CD14-positive monocyte (primary cell): ENCODE results near the gene GIMAP8. TPM values are rescaled to one million over a fixed set of nuclear protein-coding genes. Genes with fewer than 3 reads are reported as not detected.

Experiments
- DNase-seq, 3 donors: peaks; one replicate each; pipeline ENCODE4 v3.0.0-alpha.2; 2011 to 2022
- H2AFZ ChIP-seq: 2 replicates; pipeline ENCODE4 v1.6.0; 2012; ENCODE audit warnings: mild to moderate bottlenecking, low read depth, low read length, inconsistent platforms; ENCODE audit not compliant: insufficient read depth, poor library complexity, severe bottlenecking
- H3K27ac ChIP-seq, 2 donors: 1 replicate in 1 of 2; 2 replicates in 1 of 2; pipeline ENCODE4 v1.5.1; 2012 to 2013; ENCODE audit warnings: low read length in 2 of 2, control low read depth in 1 of 2, inconsistent platforms in 1 of 2, low read depth in 1 of 2, mild to moderate bottlenecking in 1 of 2
- H3K27me3 ChIP-seq, 2 donors: one replicate each; pipeline versions ENCODE4 v1.6.0 to v1.6.1; 2011 to 2013; ENCODE audit warnings: low read length in 2 of 2; ENCODE audit not compliant: control insufficient read depth in 2 of 2, insufficient read depth in 2 of 2
- H3K36me3 ChIP-seq, 2 donors: replicated peaks in 1 of 2; 1 replicate in 1 of 2; 2 replicates in 1 of 2; pipeline versions ENCODE4 v1.5.1 to v1.6.1; 2012 to 2013; ENCODE audit warnings: low read length in 2 of 2, control low read depth in 1 of 2, inconsistent platforms in 1 of 2, mild to moderate bottlenecking in 1 of 2; ENCODE audit not compliant: insufficient read depth in 2 of 2, control insufficient read depth in 1 of 2
- H3K4me1 ChIP-seq, 2 donors: 1 replicate in 1 of 2; 2 replicates in 1 of 2; pipeline versions ENCODE4 v1.5.1 to v1.6.1; 2012 to 2013; ENCODE audit warnings: low read length in 2 of 2, control low read depth in 1 of 2, inconsistent platforms in 1 of 2, mild to moderate bottlenecking in 1 of 2, moderate library complexity in 1 of 2; ENCODE audit not compliant: insufficient read depth in 2 of 2, control insufficient read depth in 1 of 2
- H3K4me2 ChIP-seq: replicated peaks from 2 replicates; pipeline ENCODE3; 2012; ENCODE audit warnings: low read length, moderate library complexity, mild to moderate bottlenecking; ENCODE audit not compliant: poor library complexity, severe bottlenecking; ENCODE audit errors: extremely low read depth
- H3K4me3 ChIP-seq, 3 experiments: fragments of 200-600 bp in 1 of 3; sonication (generic) in 1 of 3; replicated peaks in 1 of 3; 1 replicate in 2 of 3; 2 replicates in 1 of 3; pipeline ENCODE4 v1.5.1; 2011 to 2013; ENCODE audit warnings: low read length in 3 of 3, mild to moderate bottlenecking in 3 of 3, control low read depth in 2 of 3, low read depth in 2 of 3, inconsistent platforms in 1 of 3, moderate library complexity in 1 of 3
- H3K79me2 ChIP-seq: 2 replicates; pipeline ENCODE4 v1.6.0; 2012; ENCODE audit warnings: mild to moderate bottlenecking, control low read depth, inconsistent platforms, low read length, moderate library complexity; ENCODE audit not compliant: insufficient read depth
- H3K9ac ChIP-seq: 2 replicates; pipeline ENCODE4 v1.6.0; 2017; ENCODE audit warnings: low read length, mild to moderate bottlenecking; ENCODE audit not compliant: insufficient read depth, poor library complexity, severe bottlenecking
- H3K9me3 ChIP-seq, 2 donors: replicated peaks in 1 of 2; 1 replicate in 1 of 2; 2 replicates in 1 of 2; pipeline versions ENCODE4 v1.5.1 to v1.6.1; 2012 to 2013; ENCODE audit warnings: low read length in 2 of 2, control low read depth in 1 of 2; ENCODE audit not compliant: control insufficient read depth in 1 of 2, insufficient read depth in 1 of 2
- H4K20me1 ChIP-seq: 2 replicates; pipeline ENCODE4 v1.6.0; 2012; ENCODE audit warnings: mild to moderate bottlenecking, low read length, control low read depth, moderate library complexity; ENCODE audit not compliant: insufficient read depth
- H3K27ac Mint-ChIP-seq, 7 donors: one replicate each; pipeline ENCODE4 v1.8.0; 2020; ENCODE audit warnings: mild to moderate bottlenecking in 7 of 7, mixed read lengths in 7 of 7, moderate library complexity in 6 of 7, inconsistent platforms in 2 of 7
- H3K27me3 Mint-ChIP-seq, 3 donors: one replicate each; pipeline ENCODE4 v1.8.0; 2021 to 2022; ENCODE audit warnings: low read depth in 3 of 3, mild to moderate bottlenecking in 3 of 3, mixed read lengths in 3 of 3, moderate library complexity in 3 of 3, inconsistent platforms in 1 of 3
- H3K36me3 Mint-ChIP-seq, 2 donors: one replicate each; pipeline ENCODE4 v1.8.0; 2020; ENCODE audit warnings: mixed read lengths in 2 of 2, inconsistent platforms in 1 of 2, mild to moderate bottlenecking in 1 of 2
- H3K4me1 Mint-ChIP-seq: one replicate; pipeline ENCODE4 v1.8.0; 2020; ENCODE audit warnings: mild to moderate bottlenecking, mixed read lengths
- H3K4me3 Mint-ChIP-seq, 2 donors: one replicate each; pipeline ENCODE4 v1.8.0; 2020; ENCODE audit warnings: mild to moderate bottlenecking in 2 of 2, mixed read lengths in 2 of 2, moderate library complexity in 1 of 2
- H3K9me3 Mint-ChIP-seq, 7 donors: one replicate each; pipeline ENCODE4 v1.8.0; 2020 to 2022; ENCODE audit warnings: mixed read lengths in 7 of 7, mild to moderate bottlenecking in 6 of 7, moderate library complexity in 6 of 7, inconsistent platforms in 2 of 7
- WGBS: methylation state at CpG from one replicate; pipeline ENCODE4 v1.1.5; 2013; ENCODE audit warnings: missing lambda C conversion rate; ENCODE audit not compliant: insufficient coverage; 5-methylcytosine and 5-hydroxymethylcytosine counted together
- intact Hi-C, 2 donors: fragments of 100-400 bp; cut with micrococcal nuclease; formaldehyde crosslinking; loops; one replicate each; pipeline versions ENCODE4 v1.15.0 to v1.15.1; 2023
- polyA plus RNA-seq, 3 donors: library from polyadenylated mRNA; depleted of rRNA in 1 of 3; unstranded in 2 of 3; stranded (reverse) in 1 of 3; fragments of 300-500 nt in 2 of 3; fragments of >200 nt in 1 of 3; fragmentation: Illumina TruSeq in 2 of 3; gene quantifications; 1 replicate in 2 of 3; 2 replicates in 1 of 3; pipeline ENCODE4 v1.2.3, GENCODE V29; 2012 to 2021
- TF ChIP-seq, protein P1 (sequence below): fragments of 200-600 bp; IDR thresholded peaks from one replicate; pipeline ENCODE4 v1.8.0; 2022; ENCODE audit warnings: antibody characterized with exemption, mild to moderate bottlenecking

The GIMAP8 gene
- polyA plus RNA-seq, 3 donors = 12.0 to 26.8 (median 22.5) TPM

GRCh38 chr7:150425670-150426069, 24.8 kb upstream of the GIMAP8 start:
- H3K36me3 Mint-ChIP-seq = no peaks in the 10 kb centered on the region
- Histone ChIP-seq H3K4me3 (no peak overlapping the region), H3K27ac (no peak overlapping the region), H3K27me3 (peaks cover 0 to 10% of the 10 kb centered on the region in 2 donors), H3K4me2 (no peak overlapping the region), H4K20me1 (no peaks in the 10 kb centered on the region), H2AFZ (no peak overlapping the region), H3K9me3 (no peaks in the 10 kb centered on the region), H3K79me2 (no peaks in the 10 kb centered on the region), H3K9ac (no peak overlapping the region), H3K4me1 (peaks cover 12 to 16% of the 10 kb centered on the region in 2 donors), H3K36me3 (no peaks in the 10 kb centered on the region)
- peaks cover 6 to 27% (median 18%) of the 10 kb centered on the region in 3 donors for H3K27me3 Mint-ChIP-seq
- DNase-seq = no peak
- H3K4me1 Mint-ChIP-seq = peaks cover 24% of the 10 kb centered on the region
- TF ChIP-seq, protein P1, sequence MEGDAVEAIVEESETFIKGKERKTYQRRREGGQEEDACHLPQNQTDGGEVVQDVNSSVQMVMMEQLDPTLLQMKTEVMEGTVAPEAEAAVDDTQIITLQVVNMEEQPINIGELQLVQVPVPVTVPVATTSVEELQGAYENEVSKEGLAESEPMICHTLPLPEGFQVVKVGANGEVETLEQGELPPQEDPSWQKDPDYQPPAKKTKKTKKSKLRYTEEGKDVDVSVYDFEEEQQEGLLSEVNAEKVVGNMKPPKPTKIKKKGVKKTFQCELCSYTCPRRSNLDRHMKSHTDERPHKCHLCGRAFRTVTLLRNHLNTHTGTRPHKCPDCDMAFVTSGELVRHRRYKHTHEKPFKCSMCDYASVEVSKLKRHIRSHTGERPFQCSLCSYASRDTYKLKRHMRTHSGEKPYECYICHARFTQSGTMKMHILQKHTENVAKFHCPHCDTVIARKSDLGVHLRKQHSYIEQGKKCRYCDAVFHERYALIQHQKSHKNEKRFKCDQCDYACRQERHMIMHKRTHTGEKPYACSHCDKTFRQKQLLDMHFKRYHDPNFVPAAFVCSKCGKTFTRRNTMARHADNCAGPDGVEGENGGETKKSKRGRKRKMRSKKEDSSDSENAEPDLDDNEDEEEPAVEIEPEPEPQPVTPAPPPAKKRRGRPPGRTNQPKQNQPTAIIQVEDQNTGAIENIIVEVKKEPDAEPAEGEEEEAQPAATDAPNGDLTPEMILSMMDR = no peak
- WGBS = no CpG with 5 or more reads among the region's 4 CpGs
- H3K9me3 Mint-ChIP-seq = peaks cover 0 to 3% (median 0%) of the 10 kb centered on the region in 7 donors
- no peak overlapping the region for H3K27ac Mint-ChIP-seq
- no peak overlapping the region for H3K4me3 Mint-ChIP-seq
- intact Hi-C loops = no loop called here

GRCh38 chr7:150428671-150429451, 21.6 kb upstream of the GIMAP8 start:
- H3K4me1 Mint-ChIP-seq = peaks cover 29% of the 10 kb centered on the region
- H3K27ac Mint-ChIP-seq = peak overlapping the region in 1 of 7 donors; percentile 37
- Histone ChIP-seq H3K9me3 (no peaks in the 10 kb centered on the region), H3K79me2 (no peaks in the 10 kb centered on the region), H3K4me3 (no peak overlapping the region), H3K27ac (no peak overlapping the region), H3K4me1 (peaks cover 22% of the 10 kb centered on the region in 2 donors), H2AFZ (no peak overlapping the region), H3K4me2 (no peak overlapping the region), H3K27me3 (peaks cover 0 to 21% of the 10 kb centered on the region in 2 donors), H4K20me1 (peaks cover 4% of the 10 kb centered on the region), H3K9ac (no peak overlapping the region), H3K36me3 (no peaks in the 10 kb centered on the region)
- DNase-seq = peak; percentile 30 to 75 (median 39)
- TF ChIP-seq, protein P1 = no peak
- WGBS = 37% methylated on average over 10 of the region's 11 CpGs
- H3K9me3 Mint-ChIP-seq = peaks cover 0 to 2% (median 0%) of the 10 kb centered on the region in 7 donors
- peak overlapping the region in 1 of 2 donors; percentile 11 for H3K4me3 Mint-ChIP-seq
- H3K27me3 Mint-ChIP-seq = peaks cover 20 to 41% (median 26%) of the 10 kb centered on the region in 3 donors
- H3K36me3 Mint-ChIP-seq = no peaks in the 10 kb centered on the region
- intact Hi-C loops = no loop called here
